A549 (cell line): ENCODE data around the gene SH3RF3. TPM values are rescaled to one million over a fixed set of nuclear protein-coding genes. Genes with fewer than 3 reads are reported as not detected.

Source experiments
- ATAC-seq, 2 experiments: fragments of 200-7000 bp in 1 of 2; fragments of >200 bp in 1 of 2; cut with Nextera tagmentation in 1 of 2; cut with Tn5 transposase in 1 of 2; 3 replicates each; pipeline versions ENCODE4 v1.8.0 to v1.9.1; 2018 to 2020; ENCODE audit warnings: mild to moderate bottlenecking in 1 of 2, moderate library complexity in 1 of 2
- CTCF ChIA-PET: fragments of 300-600 bp; sonication (Branson Sonifier 250); formaldehyde crosslinking; extraction: SDS; loops from one replicate; lab custom pipeline; 2021; ENCODE audit warnings: antibody characterized with exemption, inconsistent platforms; lab: Yijun Ruan, JAX
- POLR2A ChIA-PET: fragments of 350-600 bp; formaldehyde crosslinking; extraction: SDS; loops from one replicate; lab custom pipeline; 2021; ENCODE audit warnings: antibody characterized with exemption, inconsistent platforms; lab: Yijun Ruan, JAX
- DNase-seq, 2 experiments: peaks; one replicate each; pipeline versions ENCODE4 v3.0.0 to v3.0.0-alpha.2; 2011 to 2016; ENCODE audit warnings: low read depth in 1 of 2, low spot score in 1 of 2
- FAIRE-seq: peaks from 2 replicates; lab custom pipeline; 2011; peaks lifted over from hg19 to GRCh38; lab: Jason Lieb, UNC
- H3K27ac ChIP-seq, 2 experiments: fragments of >200 bp; sonication (Bioruptor Twin); formaldehyde crosslinking; 3 replicates each; pipeline ENCODE4 v1.5.1; 2016 to 2017
- H3K4me1 ChIP-seq: fragments of >200 bp; sonication (Bioruptor Twin); formaldehyde crosslinking; 3 replicates; pipeline ENCODE4 v1.6.1; 2016
- H3K4me2 ChIP-seq: fragments of >200 bp; sonication (Bioruptor Twin); formaldehyde crosslinking; 3 replicates; pipeline ENCODE4 v1.6.1; 2016
- H3K4me3 ChIP-seq: fragments of >200 bp; sonication (Bioruptor Twin); formaldehyde crosslinking; 3 replicates; pipeline ENCODE4 v1.5.1; 2016
- H3K9me3 ChIP-seq: fragments of >200 bp; sonication (Bioruptor Twin); formaldehyde crosslinking; 3 replicates; pipeline ENCODE4 v1.6.1; 2016
- CBX2 ChIP-seq: fragments of 200-600 bp; sonication (generic); IDR thresholded peaks from 2 replicates; pipeline ENCODE4 v1.6.1; 2016; ENCODE audit warnings: low read depth, mild to moderate bottlenecking, borderline replicate concordance
- CBX8 ChIP-seq: fragments of 200-600 bp; sonication (generic); IDR thresholded peaks from 2 replicates; pipeline ENCODE4 v1.6.1; 2016
- ESRRA ChIP-seq: fragments of 150-350 bp; IDR thresholded peaks from 2 replicates; pipeline ENCODE4 v1.6.1; 2014; ENCODE audit warnings: mild to moderate bottlenecking, low read length, borderline replicate concordance
- HDAC2 ChIP-seq: fragments of 200-600 bp; sonication (generic); IDR thresholded peaks from 2 replicates; pipeline ENCODE4 v1.6.1; 2016
- HOXB5 ChIP-seq: fragments of 250-450 bp; sonication (Bioruptor Pico); IDR thresholded peaks from 2 replicates; pipeline ENCODE4 v1.5.0; 2020; ENCODE audit warnings: mild to moderate bottlenecking, moderate library complexity
- KDM1A ChIP-seq: fragments of 200-600 bp; sonication (generic); IDR thresholded peaks from 2 replicates; pipeline ENCODE4 v1.6.1; 2016; ENCODE audit warnings: low read depth, mild to moderate bottlenecking
- MYC ChIP-seq: IDR thresholded peaks from 2 replicates; pipeline ENCODE4 v1.6.1; 2012; ENCODE audit warnings: mild to moderate bottlenecking, inconsistent platforms, low read length, improper control_type of control experiment, borderline replicate concordance
- POLR2AphosphoS2 ChIP-seq: conservative IDR thresholded peaks from 2 replicates; pipeline ENCODE4 v1.6.1; 2012; ENCODE audit warnings: low read length, improper control_type of control experiment, inconsistent platforms
- RARB ChIP-seq: fragments of 250-450 bp; sonication (Bioruptor Pico); IDR thresholded peaks from 2 replicates; pipeline ENCODE4 v1.8.0; 2021; ENCODE audit warnings: mild to moderate bottlenecking, moderate library complexity
- RNF2 ChIP-seq: fragments of 200-600 bp; sonication (generic); IDR thresholded peaks from 2 replicates; pipeline ENCODE4 v1.6.1; 2016; ENCODE audit warnings: low read depth, mild to moderate bottlenecking, antibody characterized with exemption, moderate library complexity, borderline replicate concordance
- SMC3 ChIP-seq: fragments of >200 bp; sonication (Bioruptor Twin); formaldehyde crosslinking; IDR thresholded peaks from 3 replicates; pipeline ENCODE4 v1.6.1; 2018; ENCODE audit warnings: inconsistent platforms
- ZNF302 ChIP-seq: fragments of 250-450 bp; sonication (Bioruptor Pico); IDR thresholded peaks from 2 replicates; pipeline ENCODE4 v1.9.0; 2021; ENCODE audit warnings: inconsistent platforms, mild to moderate bottlenecking, moderate library complexity
- WGBS: methylation state at CpG from one replicate; pipeline ENCODE4 v1.1.6; 2017; ENCODE audit errors: missing lambda C conversion rate; 5-methylcytosine and 5-hydroxymethylcytosine counted together
- polyA plus RNA-seq, 4 experiments: library from polyadenylated mRNA; depleted of rRNA in 3 of 4; stranded (reverse); fragments of >200 nt; fragmentation: RNase III in 1 of 4; extraction: RNeasy Plus Mini Kit Qiagen cat#74134 plus additional on column Dnase treatment in 1 of 4; gene quantifications; 2 replicates in 3 of 4; 3 replicates in 1 of 4; pipeline ENCODE4 v1.2.3, GENCODE V29; 2011 to 2017
- TF ChIP-seq, protein P1 (sequence below): fragments of 200-600 bp; sonication (generic); IDR thresholded peaks from 2 replicates; pipeline ENCODE4 v1.6.1; 2016; ENCODE audit warnings: antibody characterized with exemption, mild to moderate bottlenecking, moderate library complexity
- TF ChIP-seq, protein P2 (sequence below): IDR thresholded peaks from 2 replicates; pipeline ENCODE4 v1.6.1; 2012; ENCODE audit warnings: low read depth, borderline replicate concordance
- TF ChIP-seq, protein P3 (sequence below): fragments of 250-450 bp; sonication (Bioruptor Pico); IDR thresholded peaks from 2 replicates; pipeline ENCODE4 v1.5.0; 2020; ENCODE audit warnings: low read depth, mild to moderate bottlenecking, moderate library complexity
- TF ChIP-seq, protein P4 (sequence below): fragments of >200 bp; sonication (Bioruptor Twin); formaldehyde crosslinking; IDR thresholded peaks from 3 replicates; pipeline ENCODE4 v1.5.1; 2016
- TF ChIP-seq, protein P5 (sequence below): fragments of 150-350 bp; IDR thresholded peaks from 2 replicates; pipeline ENCODE4 v1.6.1; 2014; ENCODE audit warnings: low read depth, mild to moderate bottlenecking, low read length
- TF ChIP-seq, protein P6 (sequence below): fragments of 450-650 bp; IDR thresholded peaks from 2 replicates; pipeline ENCODE4 v1.6.1; 2014; ENCODE audit warnings: antibody characterized with exemption
- TF ChIP-seq, protein P7 (sequence below): fragments of >200 bp; sonication (Bioruptor Twin); formaldehyde crosslinking; IDR thresholded peaks from 2 replicates; pipeline ENCODE4 v1.6.1; 2016

The SH3RF3 gene
- polyA plus RNA-seq, 2 of the 4 experiments (the other 2 are of a cell fraction), result 0.04 to 0.21 TPM

DNA sequence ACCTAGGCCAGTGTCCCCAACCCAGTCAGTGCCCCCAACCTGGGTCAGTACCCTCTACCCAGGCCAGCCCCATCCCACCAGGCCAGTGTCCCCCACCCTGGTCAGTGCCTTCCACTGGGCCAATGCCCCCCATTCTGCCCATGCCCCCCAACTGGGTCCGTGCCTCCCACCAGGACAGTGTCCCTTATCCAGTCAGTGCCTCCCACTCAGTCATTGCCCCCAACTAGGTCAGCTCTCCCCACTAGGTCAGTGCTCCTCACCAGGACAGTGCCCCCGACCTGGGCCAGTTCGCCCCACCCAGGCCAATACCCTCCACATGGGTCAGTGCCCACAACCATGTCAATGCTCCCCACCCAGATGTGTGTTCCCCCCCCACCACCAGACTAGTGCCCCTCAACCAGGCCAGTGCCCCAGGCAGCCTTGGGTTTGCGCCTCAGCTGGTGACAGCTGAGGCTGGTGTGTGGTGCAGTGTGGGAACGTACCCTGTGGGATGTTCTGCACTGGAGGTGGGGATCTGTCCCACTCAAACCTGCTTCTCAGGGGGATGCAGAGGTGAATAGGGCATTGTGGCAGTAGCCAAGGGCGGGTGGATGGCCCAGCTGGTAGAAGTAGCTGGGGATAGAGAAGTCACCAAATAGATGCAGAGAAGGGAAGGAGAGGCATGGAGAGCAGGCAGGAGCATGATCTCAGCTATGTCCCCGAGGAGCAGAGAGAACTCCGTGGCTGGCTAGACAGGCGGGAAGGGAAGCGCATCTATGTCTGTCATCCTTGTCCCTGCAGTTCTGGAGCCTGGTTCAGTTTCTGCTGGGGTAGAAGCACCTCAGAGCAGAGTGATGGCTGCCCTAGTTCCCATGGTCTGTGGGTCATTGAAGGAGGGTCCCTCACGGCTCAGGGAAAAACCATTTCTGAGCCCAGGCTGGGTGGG, 168.8 kb downstream of the SH3RF3 start:
- FAIRE-seq (no peak), ATAC-seq (no peak), DNase-seq (no peak)
- H3K9me3 ChIP-seq, result no peaks in the 10 kb centered on the region
- no peak overlapping the region for H3K27ac ChIP-seq
- ChIA-PET POLR2A (no interaction called here), CTCF (no interaction called here)
- 37% methylated on average over 8 of the region's 11 CpGs for WGBS
- no peak overlapping the region for H3K4me3 ChIP-seq
- H3K4me1 ChIP-seq, result no peaks in the 10 kb centered on the region
- TF ChIP-seq, protein P1, sequence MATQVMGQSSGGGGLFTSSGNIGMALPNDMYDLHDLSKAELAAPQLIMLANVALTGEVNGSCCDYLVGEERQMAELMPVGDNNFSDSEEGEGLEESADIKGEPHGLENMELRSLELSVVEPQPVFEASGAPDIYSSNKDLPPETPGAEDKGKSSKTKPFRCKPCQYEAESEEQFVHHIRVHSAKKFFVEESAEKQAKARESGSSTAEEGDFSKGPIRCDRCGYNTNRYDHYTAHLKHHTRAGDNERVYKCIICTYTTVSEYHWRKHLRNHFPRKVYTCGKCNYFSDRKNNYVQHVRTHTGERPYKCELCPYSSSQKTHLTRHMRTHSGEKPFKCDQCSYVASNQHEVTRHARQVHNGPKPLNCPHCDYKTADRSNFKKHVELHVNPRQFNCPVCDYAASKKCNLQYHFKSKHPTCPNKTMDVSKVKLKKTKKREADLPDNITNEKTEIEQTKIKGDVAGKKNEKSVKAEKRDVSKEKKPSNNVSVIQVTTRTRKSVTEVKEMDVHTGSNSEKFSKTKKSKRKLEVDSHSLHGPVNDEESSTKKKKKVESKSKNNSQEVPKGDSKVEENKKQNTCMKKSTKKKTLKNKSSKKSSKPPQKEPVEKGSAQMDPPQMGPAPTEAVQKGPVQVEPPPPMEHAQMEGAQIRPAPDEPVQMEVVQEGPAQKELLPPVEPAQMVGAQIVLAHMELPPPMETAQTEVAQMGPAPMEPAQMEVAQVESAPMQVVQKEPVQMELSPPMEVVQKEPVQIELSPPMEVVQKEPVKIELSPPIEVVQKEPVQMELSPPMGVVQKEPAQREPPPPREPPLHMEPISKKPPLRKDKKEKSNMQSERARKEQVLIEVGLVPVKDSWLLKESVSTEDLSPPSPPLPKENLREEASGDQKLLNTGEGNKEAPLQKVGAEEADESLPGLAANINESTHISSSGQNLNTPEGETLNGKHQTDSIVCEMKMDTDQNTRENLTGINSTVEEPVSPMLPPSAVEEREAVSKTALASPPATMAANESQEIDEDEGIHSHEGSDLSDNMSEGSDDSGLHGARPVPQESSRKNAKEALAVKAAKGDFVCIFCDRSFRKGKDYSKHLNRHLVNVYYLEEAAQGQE, result no peak
- TF ChIP-seq ESRRA, result no peak
- TF ChIP-seq HDAC2, result no peak
- TF ChIP-seq, protein P2, sequence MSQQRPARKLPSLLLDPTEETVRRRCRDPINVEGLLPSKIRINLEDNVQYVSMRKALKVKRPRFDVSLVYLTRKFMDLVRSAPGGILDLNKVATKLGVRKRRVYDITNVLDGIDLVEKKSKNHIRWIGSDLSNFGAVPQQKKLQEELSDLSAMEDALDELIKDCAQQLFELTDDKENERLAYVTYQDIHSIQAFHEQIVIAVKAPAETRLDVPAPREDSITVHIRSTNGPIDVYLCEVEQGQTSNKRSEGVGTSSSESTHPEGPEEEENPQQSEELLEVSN, result no peak
- no peak for TF ChIP-seq ZNF302 (CRISPR knock-in tag)
- no peak for TF ChIP-seq POLR2AphosphoS2
- TF ChIP-seq SMC3, result no peak
- no peak for TF ChIP-seq CBX2
- no peak for TF ChIP-seq RNF2
- TF ChIP-seq, protein P3, sequence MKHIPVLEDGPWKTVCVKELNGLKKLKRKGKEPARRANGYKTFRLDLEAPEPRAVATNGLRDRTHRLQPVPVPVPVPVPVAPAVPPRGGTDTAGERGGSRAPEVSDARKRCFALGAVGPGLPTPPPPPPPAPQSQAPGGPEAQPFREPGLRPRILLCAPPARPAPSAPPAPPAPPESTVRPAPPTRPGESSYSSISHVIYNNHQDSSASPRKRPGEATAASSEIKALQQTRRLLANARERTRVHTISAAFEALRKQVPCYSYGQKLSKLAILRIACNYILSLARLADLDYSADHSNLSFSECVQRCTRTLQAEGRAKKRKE, result no peak
- TF ChIP-seq, protein P4, sequence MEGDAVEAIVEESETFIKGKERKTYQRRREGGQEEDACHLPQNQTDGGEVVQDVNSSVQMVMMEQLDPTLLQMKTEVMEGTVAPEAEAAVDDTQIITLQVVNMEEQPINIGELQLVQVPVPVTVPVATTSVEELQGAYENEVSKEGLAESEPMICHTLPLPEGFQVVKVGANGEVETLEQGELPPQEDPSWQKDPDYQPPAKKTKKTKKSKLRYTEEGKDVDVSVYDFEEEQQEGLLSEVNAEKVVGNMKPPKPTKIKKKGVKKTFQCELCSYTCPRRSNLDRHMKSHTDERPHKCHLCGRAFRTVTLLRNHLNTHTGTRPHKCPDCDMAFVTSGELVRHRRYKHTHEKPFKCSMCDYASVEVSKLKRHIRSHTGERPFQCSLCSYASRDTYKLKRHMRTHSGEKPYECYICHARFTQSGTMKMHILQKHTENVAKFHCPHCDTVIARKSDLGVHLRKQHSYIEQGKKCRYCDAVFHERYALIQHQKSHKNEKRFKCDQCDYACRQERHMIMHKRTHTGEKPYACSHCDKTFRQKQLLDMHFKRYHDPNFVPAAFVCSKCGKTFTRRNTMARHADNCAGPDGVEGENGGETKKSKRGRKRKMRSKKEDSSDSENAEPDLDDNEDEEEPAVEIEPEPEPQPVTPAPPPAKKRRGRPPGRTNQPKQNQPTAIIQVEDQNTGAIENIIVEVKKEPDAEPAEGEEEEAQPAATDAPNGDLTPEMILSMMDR, result no peak
- H3K4me2 ChIP-seq, result no peak overlapping the region

DNA sequence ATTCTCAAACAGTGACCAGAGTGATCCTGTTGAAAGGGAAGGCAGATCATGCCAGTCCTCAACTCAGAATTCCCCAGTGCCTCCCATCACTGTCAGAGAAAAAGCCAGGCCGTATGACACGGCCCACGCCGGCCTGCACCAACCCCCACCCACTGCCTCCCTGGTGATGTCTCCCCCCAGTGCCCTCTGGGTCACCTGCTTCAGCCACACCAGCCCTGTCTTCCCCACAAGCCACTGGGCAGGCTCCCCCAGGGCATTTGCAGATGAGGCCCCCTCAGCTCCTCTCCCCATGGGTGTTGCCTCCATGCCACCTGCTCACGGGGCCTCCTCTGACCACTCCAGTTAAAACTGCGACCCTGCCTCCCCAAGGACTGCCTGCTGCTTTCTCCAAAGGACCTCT, 169.8 kb downstream of the SH3RF3 start:
- DNase-seq, result no peak
- ATAC-seq, result no peak
- Histone ChIP-seq H3K27ac (no peak overlapping the region), H3K4me1 (no peaks in the 10 kb centered on the region), H3K4me3 (no peak overlapping the region), H3K4me2 (no peak overlapping the region), H3K9me3 (no peaks in the 10 kb centered on the region)
- POLR2A ChIA-PET, result no interaction called here
- CTCF ChIA-PET, result interaction anchor here (0.7 to 1.9 kb wide), 3 partner anchors 8 to 212 kb away, joined by 3 to 6 read pairs (median 3); no protein-coding TSS in a partner anchor
- no peak for FAIRE-seq
- 40% methylated on average over 3 of the region's 6 CpGs for WGBS
- no peak for TF ChIP-seq RARB (CRISPR knock-in tag)
- TF ChIP-seq, protein P5, sequence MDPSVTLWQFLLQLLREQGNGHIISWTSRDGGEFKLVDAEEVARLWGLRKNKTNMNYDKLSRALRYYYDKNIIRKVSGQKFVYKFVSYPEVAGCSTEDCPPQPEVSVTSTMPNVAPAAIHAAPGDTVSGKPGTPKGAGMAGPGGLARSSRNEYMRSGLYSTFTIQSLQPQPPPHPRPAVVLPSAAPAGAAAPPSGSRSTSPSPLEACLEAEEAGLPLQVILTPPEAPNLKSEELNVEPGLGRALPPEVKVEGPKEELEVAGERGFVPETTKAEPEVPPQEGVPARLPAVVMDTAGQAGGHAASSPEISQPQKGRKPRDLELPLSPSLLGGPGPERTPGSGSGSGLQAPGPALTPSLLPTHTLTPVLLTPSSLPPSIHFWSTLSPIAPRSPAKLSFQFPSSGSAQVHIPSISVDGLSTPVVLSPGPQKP, result no peak
- TF ChIP-seq, protein P6, sequence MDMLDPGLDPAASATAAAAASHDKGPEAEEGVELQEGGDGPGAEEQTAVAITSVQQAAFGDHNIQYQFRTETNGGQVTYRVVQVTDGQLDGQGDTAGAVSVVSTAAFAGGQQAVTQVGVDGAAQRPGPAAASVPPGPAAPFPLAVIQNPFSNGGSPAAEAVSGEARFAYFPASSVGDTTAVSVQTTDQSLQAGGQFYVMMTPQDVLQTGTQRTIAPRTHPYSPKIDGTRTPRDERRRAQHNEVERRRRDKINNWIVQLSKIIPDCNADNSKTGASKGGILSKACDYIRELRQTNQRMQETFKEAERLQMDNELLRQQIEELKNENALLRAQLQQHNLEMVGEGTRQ, result no peak
- no peak for TF ChIP-seq KDM1A
- TF ChIP-seq HOXB5 (CRISPR knock-in tag), result no peak
- TF ChIP-seq, protein P7, sequence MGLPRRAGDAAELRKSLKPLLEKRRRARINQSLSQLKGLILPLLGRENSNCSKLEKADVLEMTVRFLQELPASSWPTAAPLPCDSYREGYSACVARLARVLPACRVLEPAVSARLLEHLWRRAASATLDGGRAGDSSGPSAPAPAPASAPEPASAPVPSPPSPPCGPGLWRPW, result no peak
- TF ChIP-seq MYC, result no peak
- TF ChIP-seq CBX8, result no peak
